Fibroblast of the aortic adventitia (primary cell): ENCODE data around the gene KIF1A. TPM values are rescaled to one million over a fixed set of nuclear protein-coding genes. Genes with fewer than 3 reads are reported as not detected.

Experiments
- DNase-seq: peaks from one replicate; pipeline ENCODE4 v3.0.0-alpha.2; 2010; ENCODE audit warnings: low read depth
- H3K4me3 ChIP-seq: 2 replicates; pipeline ENCODE4 v1.5.1; 2011; ENCODE audit warnings: low read depth, mild to moderate bottlenecking, control low read depth, low read length, moderate library complexity
- total RNA-seq: library from RNA; depleted of rRNA; stranded (reverse); fragments of >200 nt; gene quantifications from 2 replicates; pipeline ENCODE4 v1.2.3, GENCODE V29; 2012; ENCODE audit warnings: low replicate concordance
- TF ChIP-seq, protein P1 (sequence below): IDR thresholded peaks from 2 replicates; pipeline ENCODE4 v1.5.1; 2011; ENCODE audit warnings: mild to moderate bottlenecking, low read length, control low read depth, inconsistent platforms; ENCODE audit not compliant: insufficient read depth

The KIF1A gene
- total RNA-seq, 1 donor, result under 0.01 TPM

DNA sequence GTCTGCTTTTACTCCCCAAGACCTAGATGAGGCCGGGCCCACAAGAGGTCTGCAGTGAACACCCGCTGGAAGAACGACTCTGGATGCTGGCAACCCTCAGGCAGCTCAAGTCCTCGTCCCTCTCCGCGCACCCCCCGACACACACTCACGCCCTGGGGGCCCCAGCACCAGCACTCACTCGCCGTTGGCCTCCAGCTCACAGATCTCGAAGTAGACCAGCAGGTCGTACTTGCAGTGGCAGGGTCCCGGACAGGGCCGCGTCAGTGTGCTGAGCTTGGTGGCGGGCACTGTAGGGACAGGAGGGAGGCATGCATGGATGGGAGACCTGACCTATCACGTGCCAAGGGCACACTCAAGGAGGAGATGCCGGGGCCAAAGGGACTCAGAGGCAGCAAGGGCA is 78.9 kb downstream of the KIF1A start:
- TF ChIP-seq, protein P1, sequence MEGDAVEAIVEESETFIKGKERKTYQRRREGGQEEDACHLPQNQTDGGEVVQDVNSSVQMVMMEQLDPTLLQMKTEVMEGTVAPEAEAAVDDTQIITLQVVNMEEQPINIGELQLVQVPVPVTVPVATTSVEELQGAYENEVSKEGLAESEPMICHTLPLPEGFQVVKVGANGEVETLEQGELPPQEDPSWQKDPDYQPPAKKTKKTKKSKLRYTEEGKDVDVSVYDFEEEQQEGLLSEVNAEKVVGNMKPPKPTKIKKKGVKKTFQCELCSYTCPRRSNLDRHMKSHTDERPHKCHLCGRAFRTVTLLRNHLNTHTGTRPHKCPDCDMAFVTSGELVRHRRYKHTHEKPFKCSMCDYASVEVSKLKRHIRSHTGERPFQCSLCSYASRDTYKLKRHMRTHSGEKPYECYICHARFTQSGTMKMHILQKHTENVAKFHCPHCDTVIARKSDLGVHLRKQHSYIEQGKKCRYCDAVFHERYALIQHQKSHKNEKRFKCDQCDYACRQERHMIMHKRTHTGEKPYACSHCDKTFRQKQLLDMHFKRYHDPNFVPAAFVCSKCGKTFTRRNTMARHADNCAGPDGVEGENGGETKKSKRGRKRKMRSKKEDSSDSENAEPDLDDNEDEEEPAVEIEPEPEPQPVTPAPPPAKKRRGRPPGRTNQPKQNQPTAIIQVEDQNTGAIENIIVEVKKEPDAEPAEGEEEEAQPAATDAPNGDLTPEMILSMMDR, result no peak
- DNase-seq, result no peak
- no peak overlapping the region for H3K4me3 ChIP-seq

DNA sequence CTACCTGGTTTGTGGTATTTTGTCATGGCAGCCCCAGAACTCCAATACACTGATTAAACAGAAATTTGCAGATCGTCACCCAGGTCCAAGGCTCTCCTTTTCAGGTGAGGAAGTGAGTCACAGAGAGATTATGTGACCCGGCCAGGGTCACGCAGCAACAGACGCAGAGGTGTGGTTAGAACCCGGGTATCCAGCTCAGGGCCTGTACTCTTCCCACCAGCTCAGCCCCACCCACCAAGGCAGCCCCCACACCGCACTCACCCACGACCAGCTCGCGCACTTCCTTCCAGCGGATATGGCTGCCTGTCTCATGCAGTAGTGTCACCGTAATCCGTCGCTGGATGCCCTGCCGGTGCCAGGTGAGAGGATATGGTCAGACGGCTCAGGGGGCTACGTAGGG is 80.2 kb downstream of the KIF1A start:
- DNase-seq, result no peak
- no peak overlapping the region for H3K4me3 ChIP-seq
- TF ChIP-seq, protein P1, result no peak

DNA sequence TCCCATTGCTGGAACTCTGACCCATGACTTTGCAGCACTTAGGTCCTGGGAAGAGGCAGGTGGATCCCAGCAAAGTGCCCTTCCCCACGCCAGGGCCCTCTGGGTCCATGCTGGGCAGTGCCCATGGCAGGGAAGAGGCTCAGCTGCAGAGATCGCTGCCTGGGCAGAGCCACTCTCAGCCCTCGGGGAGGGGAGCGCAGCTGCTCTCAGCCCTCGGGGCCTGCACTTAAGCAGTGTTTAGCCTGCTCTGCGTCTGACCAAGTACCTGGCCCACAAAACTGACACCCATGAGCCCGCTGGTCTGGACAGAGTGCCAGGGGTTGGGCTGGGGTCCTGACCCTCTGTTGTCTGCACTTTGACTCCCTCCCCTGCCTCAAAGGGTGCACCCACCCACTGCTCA is 82.1 kb downstream of the KIF1A start:
- DNase-seq, result no peak

DNA sequence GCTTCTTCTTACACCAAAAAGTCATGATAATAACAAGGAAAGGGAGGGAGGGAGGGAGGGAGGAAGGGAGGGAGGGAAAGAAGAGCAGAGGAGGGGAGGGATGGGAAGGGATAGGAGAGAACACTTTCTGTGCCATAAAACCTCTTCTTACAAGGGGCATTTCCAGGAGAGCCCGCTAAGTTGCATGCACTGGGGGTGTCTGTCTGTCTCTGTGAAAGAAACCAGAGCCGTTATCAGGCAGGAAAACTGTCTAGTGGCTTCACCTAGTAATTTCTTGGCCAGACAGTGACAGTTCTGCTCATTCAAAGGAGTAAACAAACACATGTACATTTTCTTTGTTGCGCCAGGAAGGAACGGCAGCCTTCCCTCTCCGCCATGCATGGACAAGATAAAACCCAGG is 82.5 kb downstream of the KIF1A start:
- TF ChIP-seq, protein P1, result no peak
- no peak for DNase-seq
- no peak overlapping the region for H3K4me3 ChIP-seq

More for the DNA sequence above, 82.1 kb downstream of the KIF1A start:
- TF ChIP-seq, protein P1, result no peak
- no peak overlapping the region for H3K4me3 ChIP-seq

DNA sequence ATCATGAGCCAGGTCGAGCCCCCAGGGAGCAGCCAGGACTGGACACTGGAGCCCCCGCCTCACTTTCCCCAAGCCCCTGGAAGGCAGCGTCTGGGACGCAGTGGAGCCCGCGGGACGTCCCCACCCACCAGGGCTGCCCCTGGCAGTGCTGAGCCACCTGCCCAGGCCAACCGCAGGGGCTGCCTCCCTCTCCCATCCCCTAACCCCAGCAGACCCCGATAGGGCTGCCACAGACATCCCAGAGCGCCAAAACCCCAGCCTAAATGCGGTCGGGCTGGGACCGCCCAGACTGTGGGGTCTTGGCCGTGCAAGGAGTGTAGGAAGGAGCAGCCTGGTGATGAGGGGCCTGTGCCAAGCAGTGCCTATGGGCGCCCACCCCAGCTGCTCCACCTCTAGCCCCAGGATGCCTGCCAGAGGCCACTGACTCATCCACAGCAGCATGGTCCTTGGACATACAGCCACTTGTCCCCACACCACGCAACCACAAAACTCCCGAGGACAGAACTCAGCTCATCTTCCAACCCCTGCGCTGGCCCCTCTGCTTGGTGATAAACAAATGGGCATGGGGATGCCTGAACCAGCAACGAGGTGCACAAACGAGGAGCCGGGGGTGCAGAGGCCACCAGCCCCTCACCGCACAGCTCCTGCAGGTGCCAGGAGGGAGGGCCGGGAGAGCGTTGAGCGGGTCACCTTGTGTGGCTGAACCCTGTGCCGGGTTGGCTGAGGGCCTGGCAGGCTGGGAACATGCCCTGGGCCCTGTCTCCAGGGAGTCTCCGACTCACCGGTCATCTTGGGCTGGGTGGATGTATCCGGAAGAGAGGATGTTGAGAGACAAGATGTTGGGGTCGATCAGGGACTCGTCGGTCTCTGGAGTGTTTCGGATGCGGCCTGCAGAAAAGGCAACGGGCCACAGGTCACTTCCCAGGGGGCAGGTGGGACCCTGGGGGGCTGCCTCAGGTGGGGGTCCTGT is 83.5 kb downstream of the KIF1A start:
- TF ChIP-seq, protein P1, result no peak
- DNase-seq, result no peak
- no peak overlapping the region for H3K4me3 ChIP-seq

DNA sequence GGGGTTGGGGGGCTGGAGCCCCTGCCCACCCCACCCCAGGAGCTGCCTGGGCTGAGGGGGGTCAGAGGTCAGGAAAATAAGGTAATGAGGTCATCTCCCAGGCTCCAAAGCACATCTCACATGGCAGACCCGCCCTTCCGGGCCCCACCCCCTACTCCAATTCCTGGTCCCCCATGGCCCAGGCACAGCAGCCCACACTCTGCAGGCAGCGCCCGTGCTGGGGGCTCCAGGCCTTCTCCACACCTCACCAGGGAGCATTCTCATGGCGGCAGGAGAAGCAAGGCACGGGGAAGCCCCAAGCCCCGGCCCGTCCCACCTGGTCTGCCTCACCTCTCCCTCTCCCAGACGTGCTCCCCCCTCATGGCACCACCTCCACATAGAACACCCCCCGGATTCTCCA is 84.5 kb downstream of the KIF1A start:
- no peak overlapping the region for H3K4me3 ChIP-seq
- TF ChIP-seq, protein P1, result no peak
- no peak for DNase-seq
